ENCODE results near the gene PDXK. TPM values are rescaled to one million over a fixed set of nuclear protein-coding genes. Genes with fewer than 3 reads are reported as not detected.

Gene PDXK
- total RNA-seq, 1 donor from 2014 or later: 54.0 TPM

GRCh38 chr21:43809346-43809799, 90.4 kb downstream of the PDXK start:
- Histone ChIP-seq H3K4me3 (no peak overlapping the region), H3K9me3 (ENCODE audit: low read depth) (no peaks in the 10 kb centered on the region), H3K27ac (no peak overlapping the region), H3K4me2 (no peak overlapping the region), H3K4me1 (peaks cover 12% of the 10 kb centered on the region), H3K36me3 (no peaks in the 10 kb centered on the region), H3K27me3 (no peaks in the 10 kb centered on the region), H3K79me2 (ENCODE audit: low read depth) (no peaks in the 10 kb centered on the region), H2AFZ (replicated peaks) (no peak overlapping the region), H3K9ac (no peak overlapping the region), H3F3A (ENCODE audit: low read depth) (peaks cover 3% of the 10 kb centered on the region), H4K20me1 (ENCODE audit: low read depth) (no peaks in the 10 kb centered on the region)
- DNase-seq (ENCODE audit: low spot score): no peak
- TF ChIP-seq EZH2phosphoT487 (IDR thresholded peaks at IDR 0.05): no peak
- TF ChIP-seq, protein P1, sequence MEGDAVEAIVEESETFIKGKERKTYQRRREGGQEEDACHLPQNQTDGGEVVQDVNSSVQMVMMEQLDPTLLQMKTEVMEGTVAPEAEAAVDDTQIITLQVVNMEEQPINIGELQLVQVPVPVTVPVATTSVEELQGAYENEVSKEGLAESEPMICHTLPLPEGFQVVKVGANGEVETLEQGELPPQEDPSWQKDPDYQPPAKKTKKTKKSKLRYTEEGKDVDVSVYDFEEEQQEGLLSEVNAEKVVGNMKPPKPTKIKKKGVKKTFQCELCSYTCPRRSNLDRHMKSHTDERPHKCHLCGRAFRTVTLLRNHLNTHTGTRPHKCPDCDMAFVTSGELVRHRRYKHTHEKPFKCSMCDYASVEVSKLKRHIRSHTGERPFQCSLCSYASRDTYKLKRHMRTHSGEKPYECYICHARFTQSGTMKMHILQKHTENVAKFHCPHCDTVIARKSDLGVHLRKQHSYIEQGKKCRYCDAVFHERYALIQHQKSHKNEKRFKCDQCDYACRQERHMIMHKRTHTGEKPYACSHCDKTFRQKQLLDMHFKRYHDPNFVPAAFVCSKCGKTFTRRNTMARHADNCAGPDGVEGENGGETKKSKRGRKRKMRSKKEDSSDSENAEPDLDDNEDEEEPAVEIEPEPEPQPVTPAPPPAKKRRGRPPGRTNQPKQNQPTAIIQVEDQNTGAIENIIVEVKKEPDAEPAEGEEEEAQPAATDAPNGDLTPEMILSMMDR (IDR thresholded peaks at IDR 0.05): no peak
- TF ChIP-seq EZH2 (IDR thresholded peaks at IDR 0.05): no peak
- H3K9me3 Mint-ChIP-seq: no peaks in the 10 kb centered on the region
- H3K4me3 Mint-ChIP-seq: no peak overlapping the region
- H3K27me3 Mint-ChIP-seq (ENCODE audit: insufficient read depth, low read depth): peaks cover 8% of the 10 kb centered on the region
- peaks cover 2% of the 10 kb centered on the region for H3K36me3 Mint-ChIP-seq
- H3K27ac Mint-ChIP-seq: peak overlapping the region; percentile 57
- H3K4me1 Mint-ChIP-seq: peaks cover 3% of the 10 kb centered on the region

GRCh38 chr21:43809853-43810504, 91.0 kb downstream of the PDXK start:
- no peak for TF ChIP-seq EZH2 (IDR thresholded peaks at IDR 0.05)
- TF ChIP-seq EZH2phosphoT487 (IDR thresholded peaks at IDR 0.05): no peak
- TF ChIP-seq, protein P1 (IDR thresholded peaks at IDR 0.05): no peak
- no peaks in the 10 kb centered on the region for H3K9me3 Mint-ChIP-seq
- H3K27me3 Mint-ChIP-seq (ENCODE audit: insufficient read depth, low read depth): peaks cover 8% of the 10 kb centered on the region

GRCh38 chr21:43810505-43811261, 91.8 kb downstream of the PDXK start:
- H3K9me3 ChIP-seq (ENCODE audit: low read depth): no peaks in the 10 kb centered on the region
- no peaks in the 10 kb centered on the region for H4K20me1 ChIP-seq (ENCODE audit: low read depth)
- H3K4me1 Mint-ChIP-seq: peaks cover 9% of the 10 kb centered on the region
- H3F3A ChIP-seq (ENCODE audit: low read depth): peaks cover 9% of the 10 kb centered on the region
- H3K27me3 Mint-ChIP-seq (ENCODE audit: insufficient read depth, low read depth): peaks cover 8% of the 10 kb centered on the region
- no peaks in the 10 kb centered on the region for H3K9me3 Mint-ChIP-seq
- peak overlapping the region; percentile 46 for H3K27ac Mint-ChIP-seq
- peak overlapping the region; percentile 56 for H3K4me2 ChIP-seq
- no peak overlapping the region for H3K9ac ChIP-seq
- peaks cover 18% of the 10 kb centered on the region for H3K4me1 ChIP-seq
- H3K27me3 ChIP-seq: no peaks in the 10 kb centered on the region
- TF ChIP-seq, protein P1 (IDR thresholded peaks at IDR 0.05): peak; percentile 92
- no peak for TF ChIP-seq EZH2 (IDR thresholded peaks at IDR 0.05)
- H3K4me3 Mint-ChIP-seq: no peak overlapping the region
- no peak overlapping the region for H3K4me3 ChIP-seq
- H3K79me2 ChIP-seq (ENCODE audit: low read depth): no peaks in the 10 kb centered on the region
- peak overlapping the region; percentile 57 for H2AFZ ChIP-seq (replicated peaks)
- DNase-seq (ENCODE audit: low spot score): peak; percentile 88
- H3K27ac ChIP-seq: no peak overlapping the region
- no peaks in the 10 kb centered on the region for H3K36me3 ChIP-seq
- peaks cover under 1% of the 10 kb centered on the region for H3K36me3 Mint-ChIP-seq

More at GRCh38 chr21:43809853-43810504, 91.0 kb downstream of the PDXK start:
- DNase-seq (ENCODE audit: low spot score): no peak
- no peak overlapping the region for H3K4me2 ChIP-seq
- no peak overlapping the region for H3K4me3 Mint-ChIP-seq
- no peaks in the 10 kb centered on the region for H3K79me2 ChIP-seq (ENCODE audit: low read depth)
- H3K9ac ChIP-seq: no peak overlapping the region
- peaks cover 9% of the 10 kb centered on the region for H3K4me1 Mint-ChIP-seq
- H3K9me3 ChIP-seq (ENCODE audit: low read depth): no peaks in the 10 kb centered on the region
- H3K27ac Mint-ChIP-seq: no peak overlapping the region
- no peaks in the 10 kb centered on the region for H4K20me1 ChIP-seq (ENCODE audit: low read depth)
- H3K36me3 ChIP-seq: no peaks in the 10 kb centered on the region
- no peak overlapping the region for H3K4me3 ChIP-seq
- H3K27ac ChIP-seq: no peak overlapping the region
- peaks cover 18% of the 10 kb centered on the region for H3K4me1 ChIP-seq
- peaks cover 2% of the 10 kb centered on the region for H3K36me3 Mint-ChIP-seq
- H3K27me3 ChIP-seq: no peaks in the 10 kb centered on the region
- peaks cover 9% of the 10 kb centered on the region for H3F3A ChIP-seq (ENCODE audit: low read depth)
- no peak overlapping the region for H2AFZ ChIP-seq (replicated peaks)
